ENCODE data around the gene CRIM1.

Gene CRIM1

GRCh38 chr2:36410681-36411080, 55.1 kb downstream of the CRIM1 start:
- Histone ChIP-seq H3K27me3 (ENCODE audit: insufficient read depth, low read length, poor library complexity, severe bottlenecking) (no peaks in the 10 kb centered on the region), H2AFZ (ENCODE audit: low read length) (no peak overlapping the region), H3K4me2 (ENCODE audit: low read depth, low read length, poor library complexity, severe bottlenecking) (no peak overlapping the region), H3F3A (ENCODE audit: low read depth) (no peaks in the 10 kb centered on the region), H3K9me2 (replicated peaks; ENCODE audit: low read depth, low read length) (no peaks in the 10 kb centered on the region), H3K4me3 (ENCODE audit: low read length, poor library complexity, severe bottlenecking) (no peak overlapping the region), H4K20me1 (ENCODE audit: insufficient read depth, low read length, poor library complexity, severe bottlenecking) (no peaks in the 10 kb centered on the region), H3K4me1 (ENCODE audit: insufficient read depth, low read length, poor library complexity, severe bottlenecking) (no peaks in the 10 kb centered on the region), H3K79me2 (ENCODE audit: insufficient read depth, low read length) (no peaks in the 10 kb centered on the region), H3K9ac (ENCODE audit: low read depth, low read length, poor library complexity, severe bottlenecking) (no peak overlapping the region), H3K9me3 (ENCODE audit: insufficient read depth, low read depth, low read length) (no peaks in the 10 kb centered on the region), H3K36me3 (ENCODE audit: insufficient read depth, low read length) (no peaks in the 10 kb centered on the region)
- no peak for TF ChIP-seq CTCF (conservative IDR thresholded peaks at IDR 0.05; ENCODE audit: low read length)
- no peak for TF ChIP-seq EZH2phosphoT487 (IDR thresholded peaks at IDR 0.05; ENCODE audit: borderline replicate concordance)

GRCh38 chr2:36411962-36412444, 56.4 kb downstream of the CRIM1 start:
- no peaks in the 10 kb centered on the region for H3K36me3 ChIP-seq (ENCODE audit: insufficient read depth, low read length)
- H3K9me2 ChIP-seq (replicated peaks; ENCODE audit: low read depth, low read length): no peaks in the 10 kb centered on the region
- TF ChIP-seq EZH2phosphoT487 (IDR thresholded peaks at IDR 0.05; ENCODE audit: borderline replicate concordance) (no peak), CTCF (conservative IDR thresholded peaks at IDR 0.05; ENCODE audit: low read length) (no peak)
- no peak overlapping the region for H2AFZ ChIP-seq (ENCODE audit: low read length)
- H3K79me2 ChIP-seq (ENCODE audit: insufficient read depth, low read length): no peaks in the 10 kb centered on the region
- H3K4me2 ChIP-seq (ENCODE audit: low read depth, low read length, poor library complexity, severe bottlenecking): no peak overlapping the region
- H3F3A ChIP-seq (ENCODE audit: low read depth): no peaks in the 10 kb centered on the region
- H3K9me3 ChIP-seq (ENCODE audit: insufficient read depth, low read depth, low read length): no peaks in the 10 kb centered on the region
- H3K27me3 ChIP-seq (ENCODE audit: insufficient read depth, low read length, poor library complexity, severe bottlenecking): no peaks in the 10 kb centered on the region
- no peaks in the 10 kb centered on the region for H4K20me1 ChIP-seq (ENCODE audit: insufficient read depth, low read length, poor library complexity, severe bottlenecking)
- no peak overlapping the region for H3K4me3 ChIP-seq (ENCODE audit: low read length, poor library complexity, severe bottlenecking)
- no peaks in the 10 kb centered on the region for H3K4me1 ChIP-seq (ENCODE audit: insufficient read depth, low read length, poor library complexity, severe bottlenecking)
- H3K9ac ChIP-seq (ENCODE audit: low read depth, low read length, poor library complexity, severe bottlenecking): no peak overlapping the region

- Histone ChIP-seq H3K4me2 (ENCODE audit: low read depth, low read length, poor library complexity, severe bottlenecking) (no peak overlapping the region), H3K4me3 (ENCODE audit: low read length, poor library complexity, severe bottlenecking) (no peak overlapping the region), H3K9me2 (replicated peaks; ENCODE audit: low read depth, low read length) (no peaks in the 10 kb centered on the region), H3K4me1 (ENCODE audit: insufficient read depth, low read length, poor library complexity, severe bottlenecking) (no peaks in the 10 kb centered on the region), H2AFZ (ENCODE audit: low read length) (no peak overlapping the region), H4K20me1 (ENCODE audit: insufficient read depth, low read length, poor library complexity, severe bottlenecking) (no peaks in the 10 kb centered on the region), H3F3A (ENCODE audit: low read depth) (no peaks in the 10 kb centered on the region), H3K36me3 (ENCODE audit: insufficient read depth, low read length) (no peaks in the 10 kb centered on the region), H3K27me3 (ENCODE audit: insufficient read depth, low read length, poor library complexity, severe bottlenecking) (no peaks in the 10 kb centered on the region), H3K9me3 (ENCODE audit: insufficient read depth, low read depth, low read length) (no peaks in the 10 kb centered on the region), H3K79me2 (ENCODE audit: insufficient read depth, low read length) (no peaks in the 10 kb centered on the region), H3K9ac (ENCODE audit: low read depth, low read length, poor library complexity, severe bottlenecking) (no peak overlapping the region)
- TF ChIP-seq EZH2phosphoT487 (IDR thresholded peaks at IDR 0.05; ENCODE audit: borderline replicate concordance) (no peak), CTCF (conservative IDR thresholded peaks at IDR 0.05; ENCODE audit: low read length) (no peak)
Observed at GRCh38 chr2:36413218-36413617, 57.6 kb downstream of the CRIM1 start.

Measured in Loucy (cell line).